Measurements from ENCODE around the gene PLB1.

Gene PLB1

DNA sequence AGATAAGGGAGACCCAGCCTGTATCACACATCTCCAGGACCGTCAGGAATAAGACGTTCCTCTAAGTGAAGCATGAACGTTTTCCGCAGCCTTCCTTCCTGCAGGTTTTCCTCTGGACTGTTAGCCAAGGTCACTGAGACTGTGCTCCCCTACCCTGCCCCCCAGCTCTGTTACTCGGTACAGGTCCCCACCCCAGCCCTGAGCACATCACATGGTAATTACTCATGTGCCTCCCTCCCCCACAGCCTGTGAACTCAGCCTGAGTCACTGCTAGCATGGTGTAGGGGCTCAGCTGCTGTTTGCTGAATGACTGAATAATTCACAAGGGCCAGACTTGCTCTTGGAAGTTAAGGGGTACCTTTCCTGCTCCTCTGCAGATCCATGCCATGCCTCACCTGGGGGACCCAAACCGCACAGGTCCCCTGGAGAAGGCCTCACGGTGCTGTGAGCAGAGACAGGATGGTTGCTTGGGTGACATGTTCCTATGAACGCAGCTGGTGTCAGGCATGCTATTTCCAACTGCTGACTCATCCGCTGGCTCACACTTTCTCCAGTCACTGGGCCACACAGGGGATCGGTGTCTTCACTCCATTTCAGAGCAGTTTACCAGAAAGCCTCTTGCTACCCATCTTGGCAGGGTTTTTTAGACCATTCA lies 88.2 kb downstream of the PLB1 start:
- TF ChIP-seq, protein P1, sequence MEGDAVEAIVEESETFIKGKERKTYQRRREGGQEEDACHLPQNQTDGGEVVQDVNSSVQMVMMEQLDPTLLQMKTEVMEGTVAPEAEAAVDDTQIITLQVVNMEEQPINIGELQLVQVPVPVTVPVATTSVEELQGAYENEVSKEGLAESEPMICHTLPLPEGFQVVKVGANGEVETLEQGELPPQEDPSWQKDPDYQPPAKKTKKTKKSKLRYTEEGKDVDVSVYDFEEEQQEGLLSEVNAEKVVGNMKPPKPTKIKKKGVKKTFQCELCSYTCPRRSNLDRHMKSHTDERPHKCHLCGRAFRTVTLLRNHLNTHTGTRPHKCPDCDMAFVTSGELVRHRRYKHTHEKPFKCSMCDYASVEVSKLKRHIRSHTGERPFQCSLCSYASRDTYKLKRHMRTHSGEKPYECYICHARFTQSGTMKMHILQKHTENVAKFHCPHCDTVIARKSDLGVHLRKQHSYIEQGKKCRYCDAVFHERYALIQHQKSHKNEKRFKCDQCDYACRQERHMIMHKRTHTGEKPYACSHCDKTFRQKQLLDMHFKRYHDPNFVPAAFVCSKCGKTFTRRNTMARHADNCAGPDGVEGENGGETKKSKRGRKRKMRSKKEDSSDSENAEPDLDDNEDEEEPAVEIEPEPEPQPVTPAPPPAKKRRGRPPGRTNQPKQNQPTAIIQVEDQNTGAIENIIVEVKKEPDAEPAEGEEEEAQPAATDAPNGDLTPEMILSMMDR (IDR thresholded peaks at IDR 0.05; ENCODE audit: low read depth, low read length) = no peak
- peak; percentile 59 for DNase-seq (ENCODE audit: extremely low read depth, low read depth)

DNA sequence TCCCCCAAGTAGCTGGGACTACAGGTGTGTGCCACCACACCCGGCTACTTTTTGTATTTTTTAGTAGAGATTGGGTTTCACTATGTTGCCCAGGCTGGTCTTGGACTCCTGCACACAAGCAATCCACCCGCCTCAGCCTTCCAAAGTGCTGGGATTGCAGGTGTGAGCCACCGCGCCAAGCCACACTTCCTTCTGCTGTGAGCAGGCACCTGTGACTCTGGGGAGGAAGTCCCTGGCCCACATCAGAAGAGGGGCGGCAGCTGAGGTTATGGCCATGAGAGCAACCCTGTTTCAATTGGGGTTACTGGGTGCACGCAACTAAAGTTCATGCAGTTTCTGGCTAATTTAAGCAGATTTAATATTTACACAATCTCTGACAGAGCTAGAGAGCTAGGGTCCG lies 91.0 kb downstream of the PLB1 start:
- DNase-seq (ENCODE audit: extremely low read depth, low read depth) = no peak
- TF ChIP-seq, protein P1 (IDR thresholded peaks at IDR 0.05; ENCODE audit: low read depth, low read length) = no peak

DNA sequence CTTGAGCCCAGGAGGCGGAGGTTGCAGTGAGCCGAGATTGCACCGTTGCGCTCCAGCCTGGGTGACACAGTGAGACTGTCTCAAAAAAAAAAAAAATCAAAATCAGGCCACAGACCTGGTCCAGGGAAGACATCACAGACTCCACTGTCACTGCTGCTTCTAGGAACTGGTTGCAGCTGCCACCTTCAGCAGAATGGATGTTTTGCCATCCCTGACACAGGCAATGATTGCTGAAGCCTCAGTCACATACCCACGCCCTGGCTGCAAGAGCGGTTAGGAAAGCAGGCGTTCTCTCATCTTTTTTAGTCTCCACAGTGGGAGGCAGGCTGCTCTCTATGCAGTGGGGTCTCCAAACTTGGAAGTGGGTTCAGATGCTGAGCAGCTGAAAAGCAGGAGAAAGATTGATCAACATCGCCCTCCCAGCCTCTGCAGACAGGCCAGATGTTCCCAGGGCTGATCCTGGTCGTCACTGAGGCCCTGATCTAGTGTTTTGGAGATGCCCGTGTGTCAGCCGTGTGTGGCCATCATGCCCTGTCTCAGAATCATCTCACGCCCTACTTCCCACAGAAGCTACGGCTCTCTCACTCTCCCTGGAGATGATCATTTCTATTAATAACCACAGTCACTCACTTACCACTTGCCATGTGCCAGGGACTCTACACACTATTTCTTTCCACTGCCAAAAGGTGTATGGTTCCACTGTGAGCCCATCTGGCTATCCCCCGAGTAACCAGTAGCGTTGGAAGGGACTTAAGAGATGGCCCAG lies 91.8 kb downstream of the PLB1 start:
- DNase-seq (ENCODE audit: extremely low read depth, low read depth) = no peak
- TF ChIP-seq, protein P1 (IDR thresholded peaks at IDR 0.05; ENCODE audit: low read depth, low read length) = no peak

DNA sequence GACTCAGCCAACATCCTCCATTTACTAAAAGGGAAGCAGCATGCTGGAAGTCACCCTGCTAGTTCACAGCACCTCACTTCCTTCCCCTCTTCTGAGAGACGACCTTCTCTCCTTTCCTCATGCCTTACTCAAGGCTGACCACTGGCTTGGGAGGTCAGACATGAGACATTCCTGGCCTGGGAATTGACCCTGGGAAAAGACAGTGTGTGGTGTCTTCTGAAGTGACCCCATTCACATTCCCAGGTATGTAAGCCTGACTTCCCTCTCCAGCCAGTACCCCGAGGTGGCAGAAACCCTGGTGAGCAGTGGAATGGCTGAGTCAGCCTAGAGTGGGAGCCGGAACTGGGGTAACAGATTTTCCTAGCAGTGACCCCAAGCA lies 92.4 kb downstream of the PLB1 start:
- no peak for DNase-seq (ENCODE audit: extremely low read depth, low read depth)
- TF ChIP-seq, protein P1 (IDR thresholded peaks at IDR 0.05; ENCODE audit: low read depth, low read length) = no peak

DNA sequence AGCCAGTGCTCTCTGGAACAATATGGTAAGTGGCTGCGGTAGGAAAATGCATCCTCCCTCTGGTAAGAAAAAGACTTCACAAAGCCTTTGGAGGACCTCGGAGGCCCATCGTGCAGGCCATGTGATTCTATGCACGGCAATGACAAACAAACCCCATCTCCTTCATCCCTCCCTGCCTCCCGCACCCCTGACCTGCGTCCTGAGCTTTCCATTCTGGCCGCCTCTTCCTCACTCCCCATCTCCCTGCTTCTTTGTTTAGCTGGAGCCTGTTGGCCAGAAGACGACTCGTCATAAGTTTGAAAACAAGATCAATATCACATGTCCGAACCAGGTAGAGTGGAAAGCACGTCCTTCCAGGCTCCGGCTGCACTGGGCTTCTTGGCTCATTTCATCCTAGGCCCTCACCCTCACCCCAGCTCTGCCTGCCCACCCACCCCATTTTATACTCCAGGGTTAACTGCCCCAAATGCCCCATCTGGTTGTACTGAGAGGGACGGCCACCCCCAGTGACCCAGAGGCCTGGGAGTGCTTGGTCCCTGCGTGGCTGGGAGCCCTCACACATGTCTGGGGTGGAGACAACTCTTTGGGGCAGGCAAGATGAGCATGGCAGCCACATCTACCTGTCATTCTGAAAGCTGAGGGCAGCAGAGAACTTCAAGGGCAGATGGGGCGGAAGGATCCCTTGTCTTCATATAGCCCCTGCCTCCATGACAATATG lies 94.0 kb downstream of the PLB1 start:
- no peak for DNase-seq (ENCODE audit: extremely low read depth, low read depth)

DNA sequence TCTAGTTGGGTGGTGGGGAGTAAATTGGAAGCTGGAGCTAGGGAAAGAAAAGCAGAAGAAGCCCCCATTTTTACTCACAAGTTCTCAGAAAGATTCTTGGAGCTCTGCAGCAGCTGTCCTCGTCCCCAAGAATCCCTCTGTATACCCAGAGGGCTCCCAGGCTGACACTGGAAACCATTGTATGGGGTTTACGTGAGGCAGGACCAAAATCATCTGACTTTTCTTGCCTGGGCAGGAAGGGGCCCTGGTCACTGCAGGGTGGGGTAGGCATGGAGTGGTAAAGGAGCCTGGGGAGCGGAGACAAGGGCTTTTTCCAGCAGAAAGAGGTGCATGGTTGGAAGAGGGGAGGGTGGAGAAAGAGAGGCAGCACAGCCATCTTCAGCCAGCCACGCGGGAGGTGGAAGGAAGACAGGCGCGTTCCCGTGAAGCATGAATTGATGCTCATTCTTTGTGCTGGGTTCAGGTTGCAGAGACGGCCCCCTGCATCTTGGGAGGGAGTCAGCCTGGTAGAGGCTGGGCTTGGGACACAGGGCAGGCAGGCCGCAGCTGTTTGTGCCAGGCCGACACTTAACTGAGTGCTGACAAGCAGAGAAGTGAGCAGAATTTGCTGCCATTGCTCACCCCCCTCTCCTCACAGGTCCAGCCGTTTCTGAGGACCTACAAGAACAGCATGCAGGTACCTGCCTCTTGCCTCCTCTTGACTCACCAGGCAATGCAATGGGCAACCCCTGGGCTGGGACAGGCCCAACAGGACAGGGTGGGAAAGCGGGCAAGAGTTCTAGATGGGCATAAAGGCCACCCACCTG lies 94.8 kb downstream of the PLB1 start:
- TF ChIP-seq, protein P1 (IDR thresholded peaks at IDR 0.05; ENCODE audit: low read depth, low read length) = no peak
- DNase-seq (ENCODE audit: extremely low read depth, low read depth) = no peak

More for the DNA sequence above, 94.0 kb downstream of the PLB1 start:
- TF ChIP-seq, protein P1 (IDR thresholded peaks at IDR 0.05; ENCODE audit: low read depth, low read length) = no peak
